Lung (tissue), 12 donors: Measurements from ENCODE around the gene LSM7. TPM values are rescaled to one million over a fixed set of nuclear protein-coding genes. Genes with fewer than 3 reads are reported as not detected.

ENCODE experiments used
- ATAC-seq: fragments of 200-7000 bp; cut with Tn5 transposase; one replicate; pipeline ENCODE4 v1.9.1; 2020; ENCODE audit warnings: moderate number of reproducible peaks; ENCODE audit not compliant: insufficient read depth, low FRiP score
- DNase-seq, 3 donors: peaks; one replicate each; pipeline ENCODE4 v3.0.0-alpha.2; 2013 to 2017
- H3K27ac ChIP-seq, 2 donors: one replicate each; pipeline ENCODE4 v1.5.1; 2013; ENCODE audit warnings: mild to moderate bottlenecking in 2 of 2, moderate library complexity in 2 of 2, control low read depth in 1 of 2, inconsistent platforms in 1 of 2, low read depth in 1 of 2, low read length in 1 of 2
- H3K27me3 ChIP-seq, 3 donors: one replicate each; pipeline ENCODE4 v1.5.1; 2013; ENCODE audit warnings: low read length in 2 of 3; ENCODE audit not compliant: control insufficient read depth in 3 of 3, insufficient read depth in 3 of 3
- H3K36me3 ChIP-seq, 4 donors: one replicate each; pipeline ENCODE4 v1.5.1; 2013; ENCODE audit warnings: low read length in 4 of 4, mild to moderate bottlenecking in 1 of 4, moderate library complexity in 1 of 4; ENCODE audit not compliant: control insufficient read depth in 4 of 4, insufficient read depth in 4 of 4
- H3K4me1 ChIP-seq, 5 donors: one replicate each; pipeline ENCODE4 v1.5.1; 2013; ENCODE audit warnings: low read length in 5 of 5, mild to moderate bottlenecking in 2 of 5, moderate library complexity in 1 of 5; ENCODE audit not compliant: control insufficient read depth in 5 of 5, insufficient read depth in 5 of 5
- H3K4me3 ChIP-seq: one replicate; pipeline ENCODE4 v1.5.1; 2013; ENCODE audit warnings: mild to moderate bottlenecking, control low read depth, moderate library complexity
- H3K9ac ChIP-seq, 2 donors: one replicate each; pipeline ENCODE4 v1.5.1; 2013; ENCODE audit warnings: low read length in 2 of 2, control low read depth in 1 of 2; ENCODE audit not compliant: insufficient read depth in 1 of 2
- H3K9me3 ChIP-seq, 4 donors: one replicate each; pipeline ENCODE4 v1.5.1; 2013; ENCODE audit warnings: low read length in 3 of 4, mild to moderate bottlenecking in 1 of 4, moderate library complexity in 1 of 4; ENCODE audit not compliant: control insufficient read depth in 4 of 4, insufficient read depth in 3 of 4
- WGBS, 2 donors: extraction: QIAGEN DNeasy Blood & Tissue Kit; methylation state at CpG; one replicate each; pipeline ENCODE4 v1.1.7; 2013; 5-methylcytosine and 5-hydroxymethylcytosine counted together
- polyA plus RNA-seq, 2 donors: library from polyadenylated mRNA; stranded (reverse); fragments of 200-250 nt; gene quantifications; one replicate each; pipeline ENCODE4 v1.2.1, GENCODE V29; 2013
- total RNA-seq, 2 donors: library from RNA; depleted of rRNA in 1 of 2; stranded (reverse); fragments of >200 nt in 1 of 2; gene quantifications; one replicate each; pipeline ENCODE4 v1.2.1, GENCODE V29; 2014 to 2021
- TF ChIP-seq, protein P1 (sequence below): IDR thresholded peaks from 2 replicates; pipeline ENCODE4 v1.5.1; 2012; ENCODE audit warnings: mild to moderate bottlenecking; ENCODE audit errors: control extremely low read depth, extremely low read depth
- donor health status: control.
- donor health status: control.
- donor health status: Bipolar disorder and iron deficiency.
- donor health status: healthy.
- donor health status: DM: yes; HTN: yes; CAD: no.

The LSM7 gene
- total and polyA plus RNA-seq, 4 donors = 54.9 to 307 (median 191) TPM

DNA sequence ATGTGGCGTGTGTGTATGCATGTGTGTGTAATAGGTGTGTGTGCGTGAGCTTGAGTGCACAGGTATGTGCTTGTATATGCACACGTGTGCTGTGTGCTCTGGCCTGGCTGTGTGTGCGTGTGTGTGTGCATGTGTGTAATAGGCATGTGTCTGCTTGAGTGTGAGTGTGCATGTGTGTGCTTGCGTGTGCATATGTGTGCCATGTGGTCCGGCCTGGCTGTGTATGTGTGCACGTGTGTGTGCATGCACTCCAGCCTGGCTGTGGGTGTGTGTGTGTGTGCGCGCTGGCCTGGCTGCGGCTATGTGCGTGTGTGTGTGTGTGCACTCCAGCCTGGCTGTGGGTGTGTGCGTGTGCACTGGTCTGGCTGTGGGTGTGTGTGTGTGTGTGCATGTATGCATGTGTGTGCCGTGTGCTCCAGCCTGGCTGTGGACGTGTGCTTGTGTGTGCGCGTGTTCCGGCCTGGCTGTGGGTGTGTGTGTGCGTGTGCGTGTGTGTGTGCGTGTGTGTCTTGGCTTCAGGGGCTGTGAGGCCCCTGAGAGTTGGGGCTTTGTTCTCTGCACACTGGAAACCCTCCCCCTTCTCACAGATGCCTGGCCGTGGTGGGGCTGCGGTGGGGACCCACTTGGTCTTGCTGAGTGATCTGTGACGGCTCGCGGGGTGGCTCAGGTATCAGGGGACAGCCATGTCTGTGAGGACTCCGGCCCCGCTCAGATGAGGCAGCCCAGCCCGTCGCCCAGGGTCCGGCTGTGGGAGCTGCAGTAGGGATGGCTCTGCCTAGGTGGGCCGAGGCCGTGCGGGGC lies 8.3 kb upstream of the LSM7 start:
- Histone ChIP-seq H3K9me3 (no peaks in the 10 kb centered on the region), H3K9ac (no peak overlapping the region), H3K27me3 (no peaks in the 10 kb centered on the region), H3K4me1 (peaks cover 0 to 28% (median 4%) of the 10 kb centered on the region in 5 donors), H3K36me3 (peaks cover 0 to 29% (median 8%) of the 10 kb centered on the region in 4 donors), H3K27ac (no peak overlapping the region), H3K4me3 (no peak overlapping the region)
- 89 to 96% methylated on average over 33 of the region's 33 CpGs for WGBS, 2 donors
- TF ChIP-seq, protein P1, sequence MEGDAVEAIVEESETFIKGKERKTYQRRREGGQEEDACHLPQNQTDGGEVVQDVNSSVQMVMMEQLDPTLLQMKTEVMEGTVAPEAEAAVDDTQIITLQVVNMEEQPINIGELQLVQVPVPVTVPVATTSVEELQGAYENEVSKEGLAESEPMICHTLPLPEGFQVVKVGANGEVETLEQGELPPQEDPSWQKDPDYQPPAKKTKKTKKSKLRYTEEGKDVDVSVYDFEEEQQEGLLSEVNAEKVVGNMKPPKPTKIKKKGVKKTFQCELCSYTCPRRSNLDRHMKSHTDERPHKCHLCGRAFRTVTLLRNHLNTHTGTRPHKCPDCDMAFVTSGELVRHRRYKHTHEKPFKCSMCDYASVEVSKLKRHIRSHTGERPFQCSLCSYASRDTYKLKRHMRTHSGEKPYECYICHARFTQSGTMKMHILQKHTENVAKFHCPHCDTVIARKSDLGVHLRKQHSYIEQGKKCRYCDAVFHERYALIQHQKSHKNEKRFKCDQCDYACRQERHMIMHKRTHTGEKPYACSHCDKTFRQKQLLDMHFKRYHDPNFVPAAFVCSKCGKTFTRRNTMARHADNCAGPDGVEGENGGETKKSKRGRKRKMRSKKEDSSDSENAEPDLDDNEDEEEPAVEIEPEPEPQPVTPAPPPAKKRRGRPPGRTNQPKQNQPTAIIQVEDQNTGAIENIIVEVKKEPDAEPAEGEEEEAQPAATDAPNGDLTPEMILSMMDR = no peak
- ATAC-seq = no peak
- no peak for DNase-seq

DNA sequence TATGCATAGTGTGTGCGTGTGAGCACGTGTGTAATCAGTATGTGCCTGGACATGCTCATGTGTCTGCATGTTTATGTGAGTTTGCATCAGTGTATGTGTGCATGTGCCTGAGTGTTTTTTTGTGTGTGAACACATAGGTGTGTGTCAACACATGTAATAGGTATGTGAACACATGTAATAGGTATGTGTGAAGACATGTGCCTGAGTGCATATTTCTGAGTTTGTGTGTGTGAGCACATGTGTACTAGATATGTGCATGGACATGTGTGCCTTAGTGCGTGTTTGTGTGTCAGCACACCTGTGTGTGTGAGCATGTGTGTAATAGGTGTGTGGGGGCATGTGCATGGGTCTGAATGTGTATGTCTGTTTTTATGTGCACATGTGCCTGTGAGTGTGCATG lies 7.5 kb upstream of the LSM7 start:
- TF ChIP-seq, protein P1 = no peak
- Histone ChIP-seq H3K4me1 (peaks cover 0 to 23% (median 7%) of the 10 kb centered on the region in 5 donors), H3K9ac (no peak overlapping the region), H3K27ac (no peak overlapping the region), H3K9me3 (no peaks in the 10 kb centered on the region), H3K27me3 (no peaks in the 10 kb centered on the region), H3K36me3 (peaks cover 0 to 24% (median 5%) of the 10 kb centered on the region in 4 donors), H3K4me3 (no peak overlapping the region)
- no peak for ATAC-seq
- 95 to 98% methylated on average over 3 of the region's 3 CpGs for WGBS, 2 donors
- DNase-seq = no peak

DNA sequence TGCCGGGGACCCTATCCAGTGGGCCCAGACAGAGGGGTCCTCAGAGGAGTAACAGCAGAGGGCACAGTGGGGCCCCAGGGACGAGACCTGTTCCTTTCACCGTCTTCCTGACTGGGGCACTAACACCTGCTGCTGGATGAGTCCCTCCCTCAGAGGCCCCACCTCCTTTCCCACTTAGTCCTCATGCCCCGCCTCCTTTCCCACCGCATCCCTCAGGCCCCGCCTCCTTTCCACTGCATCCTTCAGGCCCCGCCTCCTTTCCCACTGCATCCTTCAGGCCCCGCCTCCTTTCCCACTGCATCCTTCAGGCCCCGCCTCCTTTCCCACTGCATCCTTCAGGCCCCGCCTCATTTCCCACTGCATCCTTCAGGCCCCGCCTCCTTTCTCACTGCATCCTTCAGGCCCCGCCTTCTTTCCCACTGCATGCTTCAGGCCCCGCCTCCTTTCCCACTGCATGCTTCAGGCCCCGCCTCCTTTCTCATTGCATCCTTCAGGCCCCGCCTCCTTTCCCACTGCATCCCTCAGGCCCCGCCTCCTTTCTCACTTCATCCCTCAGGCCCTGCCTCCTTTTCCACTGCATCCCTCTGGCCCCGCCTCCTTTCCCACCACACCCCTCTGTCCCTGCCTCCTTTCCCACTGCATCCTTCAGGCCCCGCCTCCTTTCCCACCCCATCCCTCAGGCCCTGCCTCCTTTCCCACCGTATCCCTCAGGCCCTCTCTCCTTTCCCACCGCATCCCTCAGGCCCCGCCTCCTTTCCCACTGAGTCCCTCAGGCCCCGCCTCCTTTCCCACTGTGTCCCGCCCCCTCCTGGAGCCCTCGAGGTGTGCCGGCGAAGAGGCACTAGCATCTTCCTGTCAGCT lies 6.8 kb upstream of the LSM7 start:
- TF ChIP-seq, protein P1 = no peak
- Histone ChIP-seq H3K4me1 (peaks cover 0 to 20% (median 10%) of the 10 kb centered on the region in 5 donors), H3K9ac (no peak overlapping the region), H3K27ac (no peak overlapping the region), H3K27me3 (no peaks in the 10 kb centered on the region), H3K36me3 (peaks cover 0 to 18% (median 5%) of the 10 kb centered on the region in 4 donors), H3K4me3 (no peak overlapping the region), H3K9me3 (no peaks in the 10 kb centered on the region)
- DNase-seq = no peak
- no peak for ATAC-seq
- WGBS, 2 donors = 93 to 97% methylated on average over 25 to 26 of the region's 26 CpGs
